ENCODE measurements around the gene GAS2L2.
"Not testable (repeated sequence)": the region's sequence is repeated elsewhere in the genome, so short reads cannot be mapped to it uniquely, and the experiment has no call there.

Gene GAS2L2

DNA sequence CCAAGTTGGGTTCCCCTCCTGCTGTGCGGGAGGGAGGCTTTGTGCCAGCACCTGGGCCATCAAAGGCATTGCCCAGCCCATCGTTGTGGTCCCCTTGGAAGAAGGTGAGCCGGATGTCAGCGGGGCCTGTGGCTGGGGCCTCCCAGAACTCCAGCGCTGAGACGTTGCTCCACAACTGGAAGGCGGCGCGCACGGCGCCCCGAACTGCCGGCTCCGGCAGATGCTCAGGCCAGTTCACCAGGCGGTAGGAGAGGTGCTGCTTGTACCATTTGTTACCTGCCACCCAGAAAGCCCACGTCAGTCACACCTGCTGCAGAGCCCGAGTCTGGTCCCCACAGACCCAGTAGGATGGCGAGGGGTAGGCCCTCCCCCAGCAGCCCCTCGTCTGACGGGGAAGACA, 20.1 kb upstream of the GAS2L2 start:
- no peak for DNase-seq (ENCODE audit: low spot score)

DNA sequence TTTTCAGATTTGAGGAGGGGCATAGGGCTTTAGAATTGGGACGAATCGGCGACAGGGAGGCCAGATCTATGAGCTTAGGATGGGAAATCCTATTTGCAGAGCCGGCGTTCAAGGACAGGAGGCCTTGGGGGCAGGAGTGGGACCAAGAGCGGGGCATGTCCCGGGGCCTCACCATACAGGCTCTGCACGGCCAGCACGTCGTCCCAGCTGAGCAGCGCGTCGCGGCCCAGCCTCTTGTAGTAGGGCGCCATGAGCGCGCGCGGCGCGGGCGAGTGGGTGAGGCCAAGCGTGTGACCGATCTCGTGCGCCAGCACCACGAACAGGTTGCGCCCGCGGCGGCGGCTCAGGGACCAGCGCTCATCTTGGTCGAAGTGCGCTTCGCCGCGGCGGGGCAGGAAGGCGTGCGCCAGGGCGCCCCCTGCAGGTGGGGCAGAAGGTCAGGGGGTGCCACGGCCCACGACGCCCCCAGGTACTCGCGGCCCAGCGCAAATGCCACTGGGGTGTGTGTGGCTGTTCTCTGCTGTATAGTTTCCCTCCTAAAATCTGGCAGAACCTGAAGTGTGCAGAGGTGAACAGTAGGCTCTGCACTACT, 17.0 kb upstream of the GAS2L2 start:
- no peak for DNase-seq (ENCODE audit: low spot score)

DNA sequence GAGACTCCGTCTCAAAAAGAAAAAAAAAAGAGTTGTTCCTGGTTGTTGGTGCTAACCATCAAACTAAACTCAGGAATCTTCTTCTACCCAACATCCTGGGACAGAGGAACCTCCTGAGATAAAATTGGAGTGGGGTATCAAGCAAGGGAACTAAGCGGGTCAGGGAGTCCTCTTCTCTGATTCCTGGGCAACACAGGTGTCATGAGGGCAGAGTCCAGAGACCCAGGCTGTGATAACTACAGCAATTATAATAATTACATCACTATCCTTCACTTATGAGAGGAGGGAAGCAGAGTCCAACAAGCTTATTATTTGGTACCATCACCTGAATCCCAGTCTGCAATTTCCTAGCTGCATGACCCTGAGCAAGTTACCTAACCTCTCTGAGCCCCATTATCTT, 15.8 kb upstream of the GAS2L2 start:
- DNase-seq (ENCODE audit: low spot score): no peak

DNA sequence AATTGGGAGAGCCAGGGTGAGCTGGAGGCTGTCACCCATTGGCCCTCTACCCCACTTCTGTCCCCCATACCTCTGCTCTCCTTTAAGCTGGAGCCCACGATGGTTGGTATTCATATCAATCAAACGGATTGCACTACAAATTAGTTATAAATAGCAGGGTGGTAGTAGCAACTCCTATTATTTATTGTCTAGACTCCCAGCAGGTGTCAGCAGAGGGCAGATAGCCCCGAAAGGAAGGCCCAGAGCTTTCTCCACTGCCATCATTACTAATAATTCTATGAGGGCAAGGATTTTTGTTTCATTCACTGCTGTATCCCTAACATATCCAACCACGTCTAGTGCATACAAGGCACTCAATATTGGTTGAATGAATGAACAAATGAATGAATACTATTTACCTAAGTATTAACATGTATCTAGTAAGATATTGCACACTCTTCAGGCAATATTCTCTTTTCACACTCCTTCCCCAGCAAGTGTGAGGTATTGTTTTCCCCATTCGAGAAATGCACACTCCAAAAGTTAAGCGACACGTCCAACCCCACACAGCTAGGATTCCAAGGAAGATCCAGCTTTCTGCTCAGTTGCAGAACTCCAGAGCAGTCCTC, 14.0 kb upstream of the GAS2L2 start:
- peak; percentile 12 for DNase-seq (ENCODE audit: low spot score)

DNA sequence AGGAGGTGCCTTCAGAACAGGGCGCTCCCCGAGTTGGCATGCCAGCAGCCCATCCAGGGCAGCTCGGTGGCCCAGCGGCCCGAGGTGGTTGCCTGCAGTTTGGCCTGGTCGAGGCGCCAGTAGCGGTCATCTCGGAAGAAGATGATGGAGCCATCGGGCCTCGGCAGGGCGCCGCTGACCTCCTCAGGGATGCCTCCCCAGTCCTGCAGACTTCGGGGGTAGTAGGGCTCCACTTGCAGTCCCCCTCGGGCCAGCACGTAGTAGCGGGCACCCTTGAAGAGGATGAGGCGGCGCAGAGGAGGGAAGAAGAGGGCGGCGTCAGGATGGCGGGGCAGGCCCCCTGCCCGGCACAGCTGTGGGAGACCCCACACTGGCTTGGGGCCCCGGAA, 13.4 kb upstream of the GAS2L2 start:
- DNase-seq (ENCODE audit: low spot score): no peak

DNA sequence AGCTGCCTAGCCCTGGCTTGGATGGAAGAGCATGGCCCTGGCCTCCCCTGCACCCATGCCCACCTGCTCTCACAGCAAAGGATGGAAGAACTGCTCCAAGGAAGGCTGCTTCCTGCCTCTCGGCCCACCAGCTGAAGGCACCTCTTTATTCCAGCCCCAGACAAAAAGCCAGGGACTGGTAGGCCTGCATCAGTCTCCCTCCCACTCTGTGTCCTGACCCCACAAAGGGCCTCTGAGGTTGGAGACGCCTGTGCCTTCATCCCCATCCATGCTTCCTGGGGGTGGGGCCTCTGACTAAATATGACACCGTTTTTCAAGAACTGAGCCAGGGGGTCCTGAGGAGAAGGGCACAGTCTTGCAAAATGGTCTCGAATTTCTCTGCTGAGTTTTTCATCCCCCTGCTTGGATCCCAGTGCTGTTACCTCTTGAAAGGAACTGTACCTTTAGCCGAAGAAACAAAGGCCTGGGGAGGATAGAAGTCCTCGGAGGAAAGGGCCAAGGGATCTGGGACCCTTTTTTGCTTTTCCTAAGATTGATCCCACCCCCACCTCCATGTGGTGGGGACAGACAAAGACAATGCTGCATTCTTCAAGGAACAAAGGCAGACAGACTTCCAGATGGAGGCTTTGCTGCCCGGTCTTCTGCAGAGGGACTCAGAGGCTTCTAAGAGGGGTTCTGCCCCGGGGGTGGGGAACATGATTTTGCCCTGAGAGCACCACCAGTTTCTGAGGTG, 12.9 kb upstream of the GAS2L2 start:
- no peak for DNase-seq (ENCODE audit: low spot score)

DNA sequence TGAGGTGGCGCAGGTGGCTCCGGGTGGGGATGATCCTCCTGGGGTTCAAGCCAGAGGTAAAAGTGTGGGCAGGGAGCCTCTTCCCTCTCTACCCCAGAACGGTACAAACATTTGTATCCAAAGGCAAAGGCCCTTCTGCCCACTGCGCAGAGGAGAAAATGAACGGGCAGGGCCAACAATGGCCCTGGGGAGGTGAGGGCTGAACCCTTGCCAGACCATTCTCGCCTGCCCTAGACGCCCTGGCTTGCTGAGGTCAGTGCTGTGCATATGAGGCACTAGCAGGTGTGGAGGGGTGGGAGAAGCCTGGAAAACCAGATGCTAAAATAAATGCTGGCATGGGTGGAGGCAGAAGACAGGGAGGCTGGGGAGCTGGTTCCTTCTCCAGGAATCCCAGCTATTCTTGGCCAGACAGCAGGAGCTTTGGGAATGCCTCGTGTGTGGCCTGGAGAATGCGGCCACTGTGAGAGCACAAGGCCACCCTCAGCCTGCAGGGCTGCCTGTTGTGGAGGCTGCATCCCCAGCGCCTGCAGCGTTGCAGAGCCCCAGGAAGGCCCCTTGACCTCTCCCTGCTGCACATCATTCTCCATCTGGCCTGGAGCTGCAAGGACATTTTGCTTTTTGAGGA, 12.2 kb upstream of the GAS2L2 start:
- DNase-seq (ENCODE audit: low spot score): no peak

DNA sequence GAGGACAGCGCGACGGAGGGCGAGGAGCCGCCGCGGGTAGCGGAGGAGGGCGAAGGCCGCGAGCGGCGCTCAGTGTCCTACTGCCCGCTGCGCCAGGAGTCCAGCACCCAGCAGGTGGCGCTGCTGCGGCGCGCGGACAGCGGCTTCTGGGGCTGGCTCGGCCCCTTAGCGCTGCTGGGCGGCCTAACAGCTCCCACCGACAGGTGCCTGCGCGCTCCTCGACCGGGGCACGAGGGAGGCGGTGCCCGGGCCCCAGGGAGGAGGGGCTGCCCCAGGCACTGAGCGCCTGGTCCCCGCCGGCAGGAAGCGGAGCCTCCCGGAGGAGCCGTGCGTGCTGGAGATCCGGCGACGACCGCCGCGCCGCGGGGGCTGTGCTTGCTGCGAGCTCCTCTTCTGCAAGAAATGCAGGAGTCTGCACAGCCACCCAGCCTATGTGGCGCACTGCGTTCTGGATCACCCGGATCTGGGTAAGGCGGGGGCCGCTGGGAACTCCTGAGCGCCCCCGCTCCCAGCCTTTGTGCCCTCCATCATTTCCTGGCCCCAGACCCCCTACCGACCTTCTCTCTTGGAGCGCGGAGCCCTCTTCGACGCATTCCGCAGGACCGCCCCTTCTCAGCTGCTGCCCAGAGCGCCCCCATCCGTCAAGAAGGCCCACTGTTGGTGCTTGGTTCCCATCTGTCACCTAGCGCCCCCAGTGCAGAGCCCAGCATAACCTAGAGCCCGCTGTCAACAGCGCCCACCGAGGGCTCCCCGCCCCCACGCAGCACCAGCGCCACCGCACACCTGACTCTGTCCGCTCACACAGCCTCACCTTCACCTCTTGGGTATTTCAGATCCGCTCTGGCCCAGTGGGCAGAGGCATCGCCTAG, 11.3 kb upstream of the GAS2L2 start:
- DNase-seq (ENCODE audit: low spot score): peak; percentile 86

DNA sequence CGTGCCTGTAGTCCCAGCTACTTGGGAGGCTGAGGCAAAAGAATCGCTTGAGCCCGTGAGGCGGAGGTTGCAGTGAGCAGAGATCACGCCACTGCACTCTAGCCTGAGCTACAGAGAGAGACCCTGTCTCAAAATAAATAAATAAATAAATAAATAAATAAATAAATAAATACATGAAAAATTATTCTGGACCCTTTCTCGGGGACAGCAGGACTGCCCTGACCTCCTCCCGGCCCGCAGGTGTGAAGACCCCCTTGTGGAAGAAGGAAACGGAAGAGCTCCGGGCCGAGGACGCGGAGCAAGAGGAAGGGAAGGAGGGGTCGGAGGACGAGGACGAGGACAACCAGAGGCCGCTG, 10.7 kb upstream of the GAS2L2 start:
- DNase-seq (ENCODE audit: low spot score): no peak

DNA sequence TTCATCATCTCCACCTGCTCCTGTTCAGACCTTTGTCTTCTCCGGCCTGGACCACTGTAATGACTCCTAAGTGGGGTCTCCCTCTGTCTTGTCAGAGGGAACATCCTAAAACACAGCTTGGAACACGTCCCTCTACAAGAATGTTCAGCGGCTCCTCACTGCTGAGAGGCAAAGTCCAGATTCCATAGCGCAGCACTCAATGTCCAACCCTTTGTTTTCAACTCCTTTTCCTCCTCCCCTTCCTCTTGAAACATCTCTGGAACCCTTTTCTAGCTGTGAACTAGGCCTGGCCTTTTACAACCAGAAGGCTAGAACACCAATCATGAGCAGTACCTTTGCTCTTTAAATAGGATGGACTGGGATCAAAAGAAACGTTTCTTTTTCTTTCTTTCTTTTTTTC, 8.6 kb upstream of the GAS2L2 start:
- no peak for DNase-seq (ENCODE audit: low spot score)

DNA sequence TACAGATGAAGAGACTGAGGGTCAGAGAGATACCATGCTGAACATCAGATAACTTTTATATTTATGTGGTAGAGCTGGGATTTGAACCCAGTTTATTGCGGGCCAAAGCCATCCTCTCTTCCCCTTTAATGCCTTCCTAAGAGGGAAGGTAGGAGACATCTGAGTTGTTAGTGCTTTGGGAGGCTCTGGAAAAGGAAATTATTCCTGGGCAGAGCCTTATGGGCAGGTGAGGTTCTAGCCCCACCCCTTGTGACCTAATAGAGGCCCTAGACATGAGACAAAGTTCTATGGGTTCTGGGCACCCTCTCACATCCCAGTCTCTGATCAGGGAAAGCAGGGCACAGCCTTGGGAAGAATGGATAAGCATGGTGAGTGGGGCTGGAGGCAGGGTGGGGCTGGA, 7.5 kb upstream of the GAS2L2 start, which contains the start of gene C17orf50:
C17orf50 (plus strand) TSS at position 301 of the 400 bp plus-strand sequence; CDS start at position 356, 55 bp downstream.
- DNase-seq (ENCODE audit: low spot score): no peak

DNA sequence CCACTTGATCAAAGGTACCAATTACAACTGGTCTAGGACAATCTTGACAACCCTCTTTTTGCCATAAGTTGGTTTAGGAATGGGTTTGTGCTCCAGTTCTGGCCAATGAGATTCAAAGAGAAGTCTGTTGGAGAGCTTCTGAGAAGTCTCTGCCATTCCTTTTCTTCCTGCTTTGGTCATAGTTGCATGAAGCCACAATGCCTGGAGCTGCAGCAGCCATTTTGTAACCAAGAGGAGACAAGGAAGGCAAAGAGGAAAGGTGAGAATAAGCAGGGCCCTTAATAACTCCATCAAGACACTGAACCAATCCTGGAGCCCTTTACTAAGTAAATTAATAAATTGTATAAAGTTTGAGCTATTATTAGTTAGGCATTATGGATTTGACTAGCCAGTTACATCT, 4.2 kb upstream of the GAS2L2 start:
- no peak for DNase-seq (ENCODE audit: low spot score)

DNA sequence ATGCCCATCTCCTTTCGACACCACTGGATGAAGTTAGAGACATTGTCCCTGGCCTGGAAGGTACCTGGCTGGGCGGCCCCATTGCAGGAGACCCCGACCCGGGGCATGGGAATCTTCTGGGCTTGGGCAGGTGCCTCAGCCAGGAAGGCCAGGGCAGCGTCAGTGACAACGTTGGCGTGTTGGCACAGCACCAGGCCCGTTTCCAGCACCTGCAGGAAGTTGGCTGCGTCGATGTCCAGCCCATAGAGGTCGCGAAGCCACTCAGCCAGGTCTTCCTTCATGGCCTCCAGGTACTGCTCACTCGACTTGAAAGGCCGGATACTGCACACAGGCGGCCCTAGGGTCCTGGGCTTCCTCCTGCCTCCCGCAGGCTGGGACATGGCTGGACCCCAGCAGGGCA, 568 bp downstream of the GAS2L2 start:
- DNase-seq (ENCODE audit: low spot score): no peak

DNA sequence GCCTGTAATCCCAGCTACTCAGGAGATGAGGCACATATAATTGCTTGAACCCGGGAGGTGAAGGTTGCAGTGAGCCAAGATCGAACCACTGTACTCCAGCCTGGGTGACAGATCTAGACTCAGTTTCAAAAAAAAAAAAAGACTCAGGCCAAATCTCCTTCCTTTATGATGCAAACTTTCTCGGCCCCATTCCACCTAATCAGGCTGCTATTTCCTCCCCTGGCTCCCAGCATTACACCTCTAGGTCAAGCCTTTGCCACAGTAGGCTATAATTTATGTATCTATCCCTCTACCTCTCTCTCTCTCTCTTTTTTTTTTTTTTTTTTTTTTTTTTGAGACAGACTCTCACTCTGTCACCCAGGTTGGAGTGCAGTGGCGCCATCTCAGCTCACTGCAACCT, 1.5 kb downstream of the GAS2L2 start:
- not testable (repeated sequence) for DNase-seq (ENCODE audit: low spot score)

DNA sequence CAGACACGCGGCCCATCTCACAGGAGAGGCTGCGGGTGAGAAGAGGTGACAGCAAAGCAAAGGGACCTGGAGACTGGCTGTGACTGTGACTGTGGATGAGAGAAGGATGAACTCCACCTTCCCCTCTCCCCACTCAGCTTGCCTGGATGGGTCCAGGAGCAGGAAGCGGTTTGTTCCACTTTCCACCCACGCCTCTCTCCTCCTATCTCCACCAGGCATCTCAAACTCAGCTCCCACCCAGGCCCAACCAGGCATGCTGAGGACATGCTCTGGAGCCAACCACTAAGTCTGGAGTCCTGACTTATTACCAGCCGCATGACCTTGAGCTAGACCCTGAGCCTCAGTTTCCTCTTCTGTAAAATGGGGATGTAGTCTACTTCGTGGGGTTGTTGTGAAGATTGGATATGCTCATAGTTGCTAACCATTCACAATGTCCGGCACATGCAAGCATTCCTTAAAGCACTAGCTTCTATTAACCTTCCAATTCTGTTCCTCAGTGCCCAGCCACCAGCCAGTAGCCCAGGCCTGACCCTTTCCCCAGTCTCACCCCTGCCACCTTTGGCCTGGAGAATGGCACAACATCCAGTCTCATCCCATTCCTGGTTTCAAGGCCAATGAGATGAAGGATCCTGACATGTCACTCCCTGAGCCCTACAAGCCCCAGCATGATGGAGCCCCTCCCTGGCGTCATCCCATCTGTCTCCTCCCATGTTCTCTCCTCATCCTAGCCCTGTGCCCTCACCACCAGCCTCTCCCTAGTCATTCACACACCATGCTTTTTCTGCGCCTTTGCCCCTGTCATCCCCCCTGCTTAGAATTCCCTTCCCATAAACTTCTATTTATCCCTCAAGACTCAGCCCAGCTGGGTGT, 2.3 kb downstream of the GAS2L2 start:
- DNase-seq (ENCODE audit: low spot score): no peak

DNA sequence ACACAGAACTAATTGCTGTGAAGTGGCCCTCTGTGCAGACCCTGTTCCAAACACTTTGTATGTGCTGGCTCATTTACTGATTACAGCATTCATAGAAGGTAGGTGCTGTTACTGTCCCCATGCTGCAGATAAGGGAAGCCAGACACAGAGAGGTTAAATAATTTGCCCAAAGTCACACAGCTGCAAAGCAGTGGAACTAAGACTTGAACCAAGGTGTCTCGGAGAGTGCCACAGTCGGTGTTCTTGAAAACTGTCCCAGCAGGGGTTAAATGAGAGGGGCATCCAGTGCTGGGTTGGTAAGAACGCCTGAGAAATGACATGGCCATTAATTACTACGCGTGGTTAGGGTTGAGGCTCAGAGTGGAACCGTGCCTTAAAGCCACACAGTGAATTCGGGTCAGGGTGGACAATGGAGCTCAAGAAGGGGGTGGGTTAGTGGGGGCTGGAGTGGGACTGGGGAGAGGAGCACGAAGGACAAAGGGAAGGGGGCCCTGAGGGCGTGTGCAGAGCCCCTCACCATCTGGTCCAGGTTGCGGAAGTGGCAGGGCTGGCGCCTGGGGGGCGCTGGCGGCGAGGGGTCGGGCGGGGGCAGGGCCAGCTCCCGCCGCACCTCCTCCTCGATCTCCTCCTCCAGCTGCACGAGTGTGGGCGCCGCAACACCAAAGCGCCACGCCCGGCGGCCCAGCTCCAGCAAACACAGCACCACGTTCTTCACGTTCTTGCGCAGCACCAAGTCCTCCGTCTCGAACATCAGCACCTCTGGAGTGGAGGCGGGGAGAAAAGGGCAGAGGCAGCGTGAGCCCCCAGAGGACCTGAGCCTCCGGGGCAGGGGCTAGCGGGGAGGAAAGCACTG, 3.3 kb downstream of the GAS2L2 start:
- DNase-seq (ENCODE audit: low spot score): peak; percentile 14

DNA sequence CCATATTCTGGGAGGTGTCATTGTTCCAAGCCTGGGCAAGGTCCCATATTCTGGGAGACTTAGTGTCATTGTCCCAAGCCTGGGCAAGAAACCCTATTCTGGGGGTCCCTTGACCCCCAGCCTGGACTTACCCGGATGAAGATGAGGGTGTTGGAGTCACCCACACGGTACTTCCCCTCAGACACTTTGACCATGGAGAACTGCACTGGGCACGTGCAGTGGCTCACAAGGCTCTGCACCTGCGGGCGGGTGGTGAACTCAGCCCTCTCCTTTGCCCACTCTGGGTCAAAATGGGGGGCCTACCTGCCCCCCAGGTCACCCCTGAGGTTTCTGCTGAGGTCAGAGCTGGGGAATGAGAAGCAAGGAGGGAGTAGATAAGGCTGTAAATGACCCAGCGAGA, 4.1 kb downstream of the GAS2L2 start:
- DNase-seq (ENCODE audit: low spot score): no peak

DNA sequence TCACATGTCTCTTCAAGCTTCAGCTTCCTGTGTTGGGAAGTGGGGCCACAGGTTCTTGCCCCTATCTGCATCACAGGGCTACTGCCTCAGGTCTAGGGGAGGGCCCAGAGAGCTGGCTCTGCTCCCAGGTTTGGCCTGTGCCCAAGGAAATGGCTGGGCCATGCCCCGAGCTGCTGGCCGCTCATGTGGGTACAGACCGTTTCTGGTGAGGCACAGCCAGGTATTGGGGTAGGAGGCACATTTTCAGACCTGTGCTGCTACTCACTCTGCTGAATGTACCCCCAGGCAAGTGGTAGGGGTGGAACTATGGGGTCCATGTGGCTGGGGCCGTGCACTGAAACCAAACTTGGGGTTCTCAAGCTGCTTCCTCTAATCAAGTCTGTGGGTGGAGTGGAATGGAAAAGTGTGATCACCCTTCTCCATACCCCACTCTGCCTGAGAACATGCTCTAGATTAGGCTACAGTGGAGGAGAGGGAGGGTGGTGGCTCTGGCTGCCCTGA, 4.6 kb downstream of the GAS2L2 start:
- peak; percentile 66 for DNase-seq (ENCODE audit: low spot score)

DNA sequence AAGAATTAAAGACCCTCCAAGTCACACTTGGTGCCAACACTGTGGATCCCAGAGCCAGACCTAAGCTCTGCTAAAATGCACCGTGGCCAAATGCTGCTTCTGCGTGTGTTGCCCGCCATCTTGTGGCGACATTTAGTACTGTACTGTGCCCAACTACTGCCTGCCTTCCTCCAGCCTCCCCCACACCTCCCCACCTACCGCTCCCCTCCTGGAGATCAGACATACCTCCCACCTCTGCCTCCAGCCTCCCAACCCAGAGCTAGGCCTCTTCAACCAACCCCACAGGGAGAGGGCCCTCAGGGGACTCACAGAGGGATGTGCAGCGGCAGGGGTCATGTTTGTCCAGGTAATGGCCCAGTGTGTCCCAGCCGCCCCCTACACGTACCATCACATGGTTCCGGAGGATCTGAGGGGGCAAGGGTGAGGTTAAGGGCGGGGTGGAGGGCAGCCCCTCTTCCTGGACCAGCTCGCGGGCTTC, 5.5 kb downstream of the GAS2L2 start:
- peak; percentile 80 for DNase-seq (ENCODE audit: low spot score)

DNA sequence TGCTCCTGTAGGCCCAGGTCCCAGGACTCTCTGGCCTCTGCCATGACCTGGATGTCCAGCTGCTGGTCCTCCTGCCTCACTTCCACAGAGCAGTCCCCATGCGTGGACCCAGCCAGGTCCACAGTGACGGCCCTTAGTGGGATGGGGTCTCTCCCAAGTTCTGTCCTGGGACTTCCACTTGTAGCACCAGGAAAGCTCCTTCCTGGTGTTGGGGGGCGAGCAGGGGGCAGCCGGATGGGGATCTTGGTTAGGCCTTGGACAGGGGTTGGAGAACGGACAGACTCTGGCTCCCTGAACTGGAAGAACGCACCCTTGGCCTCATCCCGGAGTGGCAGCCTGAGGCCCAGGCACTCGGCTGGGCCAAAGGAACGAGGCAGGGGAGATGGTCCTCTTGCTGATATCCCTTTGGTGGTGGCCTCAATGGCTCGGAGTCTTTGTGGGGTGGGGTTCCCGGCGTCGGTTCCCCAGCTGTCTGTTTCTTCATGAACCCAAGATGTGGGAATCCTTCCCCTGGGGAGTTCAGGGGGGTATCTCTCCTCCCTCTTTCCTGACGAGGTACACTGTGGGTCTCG, 7.2 kb downstream of the GAS2L2 start:
- DNase-seq (ENCODE audit: low spot score): no peak
